ENCODE measurements around the gene CD226. TPM values are rescaled to one million over a fixed set of nuclear protein-coding genes. Genes with fewer than 3 reads are reported as not detected.

CD226 gene
- polyA plus RNA-seq, 1 experiment = 0.09 TPM

GRCh38 chr18:69817335-69817940 is 130.2 kb downstream of the CD226 start:
- ChIA-PET CTCF (no interaction called here), POLR2A (interaction anchor here (0.6 kb wide), 1 partner anchor 109 kb away, joined by 5 read pairs; no protein-coding TSS in a partner anchor)
- DNase-seq (ENCODE audit: low read depth, low spot score) = peak; percentile 95
- TF ChIP-seq, protein P1, sequence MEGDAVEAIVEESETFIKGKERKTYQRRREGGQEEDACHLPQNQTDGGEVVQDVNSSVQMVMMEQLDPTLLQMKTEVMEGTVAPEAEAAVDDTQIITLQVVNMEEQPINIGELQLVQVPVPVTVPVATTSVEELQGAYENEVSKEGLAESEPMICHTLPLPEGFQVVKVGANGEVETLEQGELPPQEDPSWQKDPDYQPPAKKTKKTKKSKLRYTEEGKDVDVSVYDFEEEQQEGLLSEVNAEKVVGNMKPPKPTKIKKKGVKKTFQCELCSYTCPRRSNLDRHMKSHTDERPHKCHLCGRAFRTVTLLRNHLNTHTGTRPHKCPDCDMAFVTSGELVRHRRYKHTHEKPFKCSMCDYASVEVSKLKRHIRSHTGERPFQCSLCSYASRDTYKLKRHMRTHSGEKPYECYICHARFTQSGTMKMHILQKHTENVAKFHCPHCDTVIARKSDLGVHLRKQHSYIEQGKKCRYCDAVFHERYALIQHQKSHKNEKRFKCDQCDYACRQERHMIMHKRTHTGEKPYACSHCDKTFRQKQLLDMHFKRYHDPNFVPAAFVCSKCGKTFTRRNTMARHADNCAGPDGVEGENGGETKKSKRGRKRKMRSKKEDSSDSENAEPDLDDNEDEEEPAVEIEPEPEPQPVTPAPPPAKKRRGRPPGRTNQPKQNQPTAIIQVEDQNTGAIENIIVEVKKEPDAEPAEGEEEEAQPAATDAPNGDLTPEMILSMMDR (IDR thresholded peaks at IDR 0.05; ENCODE audit: low read depth, low read length) = no peak
- Histone ChIP-seq H3K9me3 (ENCODE audit: control insufficient read depth, insufficient read depth, low read length) (no peaks in the 10 kb centered on the region; the same call in 1 of the 2 replicates), H3K4me3 (ENCODE audit: low read depth, low read length) (no peak overlapping the region), H3K27ac (ENCODE audit: low read depth, low read length) (peak overlapping the region; percentile 91), H3K27me3 (ENCODE audit: control insufficient read depth, insufficient read depth, low read length) (no peaks in the 10 kb centered on the region)

DNA sequence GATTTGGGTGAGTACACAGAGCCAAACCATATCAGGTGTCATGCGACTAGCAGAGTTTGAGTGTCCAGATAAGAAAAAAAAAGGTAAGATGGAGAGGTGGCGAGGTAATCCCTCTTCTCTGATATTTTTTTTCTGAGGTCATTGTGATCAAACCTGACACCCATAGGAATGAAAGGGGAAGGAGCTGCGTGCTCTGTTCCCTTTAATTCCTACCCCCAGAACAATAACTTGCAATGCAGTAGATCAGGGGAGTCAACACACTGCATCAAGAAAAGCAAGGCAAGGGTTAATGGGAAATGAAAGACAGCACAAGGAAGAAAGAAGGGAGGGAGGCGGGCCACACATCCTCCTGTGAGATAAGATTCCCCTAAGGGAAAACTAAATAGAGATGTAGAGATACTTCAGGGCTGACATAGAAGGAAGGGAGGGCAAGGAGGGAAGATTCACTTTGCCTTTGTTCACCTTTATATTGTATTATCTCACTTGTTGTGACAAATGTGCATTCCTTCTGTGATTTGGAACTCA is 132.8 kb downstream of the CD226 start:
- TF ChIP-seq, protein P1 (IDR thresholded peaks at IDR 0.05; ENCODE audit: low read depth, low read length) = no peak
- Histone ChIP-seq H3K27ac (ENCODE audit: low read depth, low read length) (no peak overlapping the region), H3K9me3 (ENCODE audit: control insufficient read depth, insufficient read depth, low read length) (no peaks in the 10 kb centered on the region; the same call in 1 of the 2 replicates), H3K4me3 (ENCODE audit: low read depth, low read length) (no peak overlapping the region), H3K27me3 (ENCODE audit: control insufficient read depth, insufficient read depth, low read length) (no peaks in the 10 kb centered on the region)
- POLR2A ChIA-PET = no interaction called here
- DNase-seq (ENCODE audit: low read depth, low spot score) = no peak
- CTCF ChIA-PET = no interaction called here

- DNase-seq (ENCODE audit: low read depth, low spot score) = no peak
- CTCF ChIA-PET = no interaction called here
- POLR2A ChIA-PET = no interaction called here
- Histone ChIP-seq H3K27me3 (ENCODE audit: control insufficient read depth, insufficient read depth, low read length) (no peaks in the 10 kb centered on the region), H3K9me3 (ENCODE audit: control insufficient read depth, insufficient read depth, low read length) (no peaks in the 10 kb centered on the region; the same call in 1 of the 2 replicates), H3K4me3 (ENCODE audit: low read depth, low read length) (no peak overlapping the region), H3K27ac (ENCODE audit: low read depth, low read length) (no peak overlapping the region)
- TF ChIP-seq, protein P1 (IDR thresholded peaks at IDR 0.05; ENCODE audit: low read depth, low read length) = no peak
Measured at GRCh38 chr18:69813559-69813958, 134.1 kb downstream of the CD226 start.

DNA sequence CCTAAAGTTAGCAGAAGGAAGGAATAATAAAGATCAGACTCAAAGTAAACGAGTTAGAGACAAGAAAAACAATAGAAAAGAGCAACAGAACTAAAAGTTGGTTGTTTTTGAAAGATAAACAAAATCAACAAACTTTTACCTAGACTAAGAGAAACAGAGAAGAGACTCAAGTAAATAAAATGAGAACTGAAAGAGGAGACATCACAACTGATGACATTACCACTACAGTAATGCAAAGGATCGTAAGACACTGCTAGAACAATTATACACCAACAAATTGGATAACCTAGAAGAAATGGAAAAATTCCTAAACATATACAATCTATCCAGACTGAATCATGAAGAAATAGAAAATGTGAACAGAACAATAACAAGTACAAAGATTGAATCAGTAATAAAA is 139.3 kb downstream of the CD226 start:
- no peak overlapping the region for H3K4me3 ChIP-seq (ENCODE audit: low read depth, low read length)
- DNase-seq (ENCODE audit: low read depth, low spot score) = no peak
- TF ChIP-seq, protein P1 (IDR thresholded peaks at IDR 0.05; ENCODE audit: low read depth, low read length) = no peak

GRCh38 chr18:69804776-69805501 is 142.7 kb downstream of the CD226 start:
- no peaks in the 10 kb centered on the region for H3K27me3 ChIP-seq (ENCODE audit: control insufficient read depth, insufficient read depth, low read length)
- no peak overlapping the region for H3K4me3 ChIP-seq (ENCODE audit: low read depth, low read length)
- no peak for DNase-seq (ENCODE audit: low read depth, low spot score)
- TF ChIP-seq, protein P1 (IDR thresholded peaks at IDR 0.05; ENCODE audit: low read depth, low read length) = no peak
- ChIA-PET CTCF (interaction anchor here (1.2 kb wide), 1 partner anchor 282 kb away, joined by 4 read pairs; no protein-coding TSS in a partner anchor), POLR2A (no interaction called here)
- H3K27ac ChIP-seq (ENCODE audit: low read depth, low read length) = no peak overlapping the region
- H3K9me3 ChIP-seq (ENCODE audit: control insufficient read depth, insufficient read depth, low read length) = no peaks in the 10 kb centered on the region

More for the DNA sequence above, 139.3 kb downstream of the CD226 start:
- ChIA-PET POLR2A (no interaction called here), CTCF (no interaction called here)
- no peaks in the 10 kb centered on the region for H3K9me3 ChIP-seq (ENCODE audit: control insufficient read depth, insufficient read depth, low read length)
- no peak overlapping the region for H3K27ac ChIP-seq (ENCODE audit: low read depth, low read length)
- no peaks in the 10 kb centered on the region for H3K27me3 ChIP-seq (ENCODE audit: control insufficient read depth, insufficient read depth, low read length)
